Activated naive CD4-positive, alpha-beta T cell (primary cell): ENCODE results near the gene ARL6IP4.

Source experiments
- DNase-seq, 4 experiments: peaks; one replicate each; lab custom pipeline; 2025; lab: John Stamatoyannopoulos, UW

ARL6IP4 gene

DNA sequence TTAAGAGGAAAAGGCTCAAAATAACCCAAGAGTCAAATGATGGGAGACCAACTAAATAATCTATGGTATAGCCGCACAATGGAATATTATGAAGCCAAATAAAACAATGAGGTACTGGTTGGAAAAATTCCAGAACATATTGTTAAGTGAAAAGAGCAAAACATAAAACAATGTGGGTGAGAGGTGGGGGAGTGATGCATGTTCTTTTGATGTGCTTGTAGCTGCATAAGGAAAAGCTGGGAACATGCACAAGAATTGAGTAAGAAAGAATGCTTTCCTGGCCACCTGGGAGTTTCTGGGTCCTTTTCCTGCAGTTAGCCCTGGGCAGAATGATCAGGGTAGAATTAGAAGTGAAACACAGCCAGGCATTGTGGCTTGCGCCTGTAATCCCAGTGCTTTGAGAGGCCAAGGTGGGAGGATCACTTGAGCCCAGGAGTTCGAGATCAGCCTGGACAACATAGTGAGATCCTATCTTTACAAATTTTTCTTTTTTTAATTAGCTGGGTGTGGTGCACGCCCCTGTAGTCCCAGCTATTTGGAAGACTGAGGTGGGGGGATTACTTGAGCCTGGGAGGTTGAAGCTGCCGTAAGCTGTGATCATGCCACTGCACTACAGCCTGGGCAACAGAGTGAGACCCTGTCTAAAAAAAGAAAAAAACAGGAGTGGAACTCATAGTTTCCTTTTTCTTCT is 22.1 kb upstream of the ARL6IP4 start:
- DNase-seq, result no peak

DNA sequence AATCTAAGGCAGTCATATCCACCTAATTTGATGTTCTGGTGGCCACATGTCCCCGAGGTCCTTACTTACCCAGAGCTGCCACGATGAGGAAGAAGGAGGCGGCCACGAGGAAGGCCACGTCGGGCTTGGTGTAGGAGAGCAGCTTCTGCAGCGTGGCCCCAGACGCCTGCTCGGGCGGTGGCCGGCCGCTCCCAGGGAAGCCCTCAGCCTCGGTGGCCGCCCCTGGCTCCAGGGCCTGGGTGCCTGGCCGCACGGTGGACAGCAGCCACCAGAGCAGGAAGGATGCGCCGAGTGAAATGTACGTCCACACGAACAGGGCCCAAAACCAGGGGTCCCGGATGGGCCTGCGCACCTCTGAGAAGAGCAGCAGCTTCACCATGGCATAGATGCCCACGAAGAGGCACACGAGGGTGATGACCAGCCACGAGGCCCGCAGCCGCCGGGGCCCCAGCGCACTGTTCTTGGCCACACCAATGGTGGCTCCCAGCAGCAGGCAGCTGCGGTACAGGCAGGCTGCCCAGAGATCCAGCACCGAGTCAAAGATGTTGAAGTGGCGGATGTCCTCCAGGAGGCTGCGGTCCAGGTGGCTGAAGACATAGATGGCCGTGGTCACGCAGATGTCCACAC is 20.8 kb upstream of the ARL6IP4 start:
- DNase-seq, result no peak

DNA sequence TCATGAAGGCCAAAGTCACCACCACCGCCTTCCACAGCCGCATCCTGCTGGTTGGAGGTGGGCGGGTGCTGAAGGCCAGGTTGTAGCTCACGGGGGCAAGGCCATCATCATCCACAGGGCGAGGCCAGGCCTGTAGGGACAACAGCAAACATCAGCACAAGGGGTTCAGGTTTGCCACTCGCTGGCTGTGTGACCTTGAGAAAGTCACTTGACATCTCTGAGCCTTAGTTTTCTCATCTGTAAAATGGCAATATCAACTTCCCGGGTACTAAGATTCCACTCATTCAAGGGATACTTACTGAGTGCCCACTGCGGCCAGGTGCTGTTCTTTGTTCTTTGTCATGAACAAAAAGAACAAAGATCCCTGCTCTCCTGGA is 20.3 kb upstream of the ARL6IP4 start:
- DNase-seq, result no peak

DNA sequence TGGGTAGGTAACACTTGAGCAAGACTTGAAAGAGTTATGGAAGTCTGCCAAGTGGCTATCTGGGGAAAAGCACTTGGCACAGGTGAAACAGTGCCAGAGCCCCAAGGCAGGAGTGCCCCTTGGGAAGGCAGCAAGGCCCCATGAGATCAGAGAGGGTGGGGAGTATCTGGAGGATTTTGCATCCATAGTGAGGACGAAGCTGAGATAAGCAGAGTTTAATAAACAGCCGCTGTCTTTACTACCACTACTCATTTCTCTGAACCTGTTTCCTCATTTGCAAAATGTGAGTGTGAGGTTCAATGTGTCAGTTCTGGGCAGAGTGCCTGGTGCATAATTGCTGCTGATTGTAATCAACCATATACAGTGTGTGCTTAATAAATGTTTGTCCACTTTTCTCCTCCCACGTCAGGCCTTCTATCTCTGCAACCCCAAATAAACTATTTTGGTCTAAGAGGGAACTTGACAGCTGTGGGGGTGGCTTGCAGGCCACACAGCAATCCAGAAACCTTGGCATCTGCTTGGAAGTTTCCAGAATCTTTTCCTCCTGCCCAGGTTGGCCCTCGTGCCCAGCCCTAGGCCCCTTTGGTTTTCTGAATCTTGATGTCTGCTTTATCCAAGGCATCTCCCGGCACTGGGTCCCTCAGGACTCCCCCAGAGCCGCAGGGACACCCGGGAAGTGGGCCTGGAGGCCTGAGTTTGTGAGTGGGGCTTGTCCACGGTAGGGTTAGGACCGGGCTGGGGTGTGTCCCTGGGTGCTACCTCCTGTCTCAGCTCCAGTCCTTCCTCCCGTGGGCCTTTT is 18.8 kb upstream of the ARL6IP4 start:
- DNase-seq, result no peak

DNA sequence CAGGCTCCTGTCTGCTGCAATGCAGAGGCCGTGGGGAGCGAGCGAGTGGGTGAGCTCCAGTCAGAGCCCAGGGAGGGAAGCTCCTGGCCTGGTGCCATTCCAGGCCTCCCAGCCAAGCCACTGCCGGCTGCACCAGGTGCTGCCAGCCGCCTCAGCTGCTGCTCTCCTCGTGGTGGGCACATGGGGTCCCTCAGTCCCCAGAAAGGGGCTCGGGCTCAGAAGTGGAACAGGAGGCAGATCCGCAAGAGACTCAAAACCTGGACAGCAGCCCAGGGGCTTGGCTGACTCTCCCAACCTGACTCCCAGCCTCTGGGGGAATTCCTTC is 16.6 kb upstream of the ARL6IP4 start:
- DNase-seq, result no peak

DNA sequence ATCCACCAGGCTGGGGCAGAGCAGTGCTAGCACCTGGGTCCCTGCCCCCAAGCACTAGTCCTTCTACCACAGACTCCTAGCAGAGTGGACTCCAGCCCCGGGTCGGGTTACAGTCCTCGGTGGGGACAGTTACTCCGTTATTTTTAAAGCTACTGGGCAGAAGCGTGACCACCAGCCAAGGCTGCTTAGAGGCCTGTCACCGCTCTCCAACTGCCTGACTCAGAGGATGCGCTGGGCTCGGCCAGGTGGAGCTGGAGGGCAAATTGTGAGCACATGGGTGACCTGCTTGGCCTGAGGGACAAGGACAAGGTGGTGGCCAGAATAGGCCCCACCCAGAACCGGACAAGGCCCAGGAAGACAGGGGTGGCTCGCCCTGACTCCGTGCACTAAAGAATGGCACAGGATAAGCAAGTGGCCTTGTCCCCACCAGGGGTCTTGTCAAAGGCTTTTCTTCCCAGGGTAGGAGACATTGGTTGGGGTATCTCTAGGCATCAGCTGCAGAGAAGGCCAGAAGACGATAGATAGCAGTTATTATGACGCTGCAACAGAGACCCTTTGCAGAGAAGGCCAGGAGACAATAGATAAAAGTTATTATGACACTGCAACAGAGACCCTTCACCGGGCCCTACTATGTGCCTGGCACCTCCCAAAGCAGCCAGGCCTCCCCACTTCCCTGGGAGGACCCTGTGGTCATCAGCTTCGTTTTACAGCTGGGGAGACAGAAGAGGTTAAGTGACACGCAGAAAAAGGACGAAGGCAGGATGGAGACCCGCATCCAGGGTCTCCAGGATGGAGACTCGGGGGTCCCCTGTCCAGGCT is 15.8 kb upstream of the ARL6IP4 start:
- no peak for DNase-seq

DNA sequence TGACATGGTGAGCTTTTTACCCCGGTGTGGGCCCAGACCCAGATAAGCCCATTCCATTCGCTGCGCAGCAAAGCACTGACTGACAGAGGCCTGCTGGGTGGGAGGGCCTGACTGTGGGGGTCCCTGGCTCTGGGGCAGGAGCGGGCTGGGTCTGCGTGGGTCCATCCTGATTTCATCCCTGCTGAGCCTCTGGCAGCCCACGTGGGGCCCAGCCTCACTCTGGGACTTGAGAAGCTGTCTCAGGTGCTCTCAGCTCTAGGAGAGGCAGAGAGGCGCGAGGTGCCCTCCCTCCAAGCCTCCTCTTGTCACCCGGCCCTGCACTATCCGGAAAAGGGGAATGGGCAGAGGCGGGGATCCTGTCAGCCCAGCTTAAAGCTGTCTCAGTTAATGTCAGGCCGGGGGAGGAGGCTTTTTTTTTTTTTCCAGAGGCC is 15.1 kb upstream of the ARL6IP4 start:
- DNase-seq, result no peak

DNA sequence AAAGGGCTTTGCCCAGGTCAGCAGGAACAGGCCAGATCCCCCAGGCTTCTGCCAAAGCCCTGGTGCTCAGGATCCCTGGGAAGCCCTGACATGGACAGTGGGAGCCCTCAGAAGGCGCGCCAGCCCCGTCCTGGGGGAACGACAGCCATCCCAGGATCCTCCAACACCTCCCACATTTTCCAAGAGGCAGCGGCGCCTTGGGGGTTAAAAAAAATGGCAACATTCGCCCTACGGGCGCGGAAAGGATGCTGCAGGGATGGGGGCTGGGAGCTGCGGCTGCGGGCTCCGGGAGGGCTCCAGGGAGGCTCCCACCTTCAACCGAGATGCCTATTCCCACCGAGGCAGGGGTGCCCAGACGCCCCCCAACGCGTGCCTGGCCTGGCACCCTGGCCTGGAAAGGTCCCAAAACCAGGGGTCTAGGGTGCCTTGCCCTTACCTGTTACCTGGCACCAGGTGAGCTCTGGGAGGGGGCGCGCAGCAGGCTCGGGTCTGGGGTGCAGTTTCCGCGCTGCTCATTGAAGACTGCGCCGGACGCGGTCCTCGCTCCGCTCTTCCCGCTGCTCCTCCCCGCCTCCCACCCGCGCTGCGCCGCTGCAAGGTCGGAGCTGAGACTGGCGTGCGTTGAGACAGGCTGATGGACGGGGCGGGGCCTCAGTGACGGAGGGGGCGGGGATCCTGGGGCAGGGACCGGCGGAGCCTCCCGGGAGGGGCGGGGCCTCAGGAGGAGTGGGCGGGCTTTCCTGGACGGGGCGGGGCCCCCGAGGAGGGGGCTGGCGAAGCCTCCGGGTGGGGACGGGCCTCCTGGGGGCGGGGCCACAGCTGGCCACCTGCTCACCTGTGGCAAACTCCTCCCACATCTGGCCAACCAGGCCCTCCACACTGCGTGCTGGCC is 14.4 kb upstream of the ARL6IP4 start, which contains the start of gene ABCB9:
ABCB9 (minus strand) TSS at position 613 of the 892 bp plus-strand sequence. CDS start 6,228 bp downstream, outside the sequence.
- peak; percentile 66 to 94 (median 92) for DNase-seq

DNA sequence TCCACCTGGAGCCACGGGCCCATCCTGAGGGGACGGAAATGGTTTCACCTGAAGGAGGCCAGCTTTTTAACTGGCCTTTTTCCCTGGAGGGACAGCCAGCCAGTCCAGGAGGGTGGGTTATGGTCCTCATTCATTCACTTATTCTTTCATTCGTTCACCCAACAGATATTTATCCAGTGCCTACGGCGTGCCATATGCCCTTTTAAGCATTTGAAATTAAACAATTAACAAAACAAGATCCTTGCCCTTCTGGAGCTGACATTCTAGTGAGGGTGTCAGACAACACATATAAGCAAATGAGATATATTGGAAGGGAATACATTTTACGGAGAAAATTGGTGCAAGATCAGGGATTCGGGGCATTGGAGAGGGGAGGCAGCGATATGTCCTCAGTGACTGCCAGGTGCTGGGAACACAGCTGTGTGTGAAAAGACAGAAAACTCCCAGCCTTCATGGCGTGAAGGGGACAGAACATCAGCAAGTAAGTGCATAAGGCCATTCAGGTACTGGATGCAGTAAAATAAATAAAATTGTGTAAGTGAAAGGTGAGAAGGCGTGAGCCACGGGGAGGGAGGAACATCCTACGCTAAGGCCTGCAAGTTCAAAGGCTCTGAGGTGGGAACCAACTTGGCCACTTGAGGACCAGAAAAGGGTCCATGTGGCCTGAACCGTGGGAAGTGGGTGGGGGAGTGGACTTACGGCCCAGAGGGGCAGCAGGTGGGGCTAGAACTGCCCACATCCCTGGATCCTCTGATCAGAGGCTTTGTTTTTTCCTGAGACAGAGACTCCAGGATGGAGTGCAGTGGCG is 13.5 kb upstream of the ARL6IP4 start:
- no peak for DNase-seq

DNA sequence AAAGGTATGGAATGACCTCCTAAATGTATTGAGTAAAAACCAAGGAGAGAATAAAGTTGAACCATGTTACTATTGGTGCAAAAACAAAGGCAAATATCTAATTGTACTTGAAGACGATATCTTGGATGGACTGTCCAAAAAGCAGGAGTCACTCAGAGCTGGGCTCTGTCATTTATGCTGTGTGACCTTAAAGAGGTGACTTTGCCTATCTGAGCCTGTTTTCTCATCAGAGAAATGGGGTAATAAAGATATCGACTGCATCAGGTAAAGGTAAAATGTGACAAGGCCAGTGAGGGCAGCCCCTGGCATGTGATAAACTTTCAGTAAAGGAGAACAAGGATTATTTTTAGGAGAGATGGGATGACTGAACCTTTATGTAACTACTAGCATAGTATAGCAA is 12.4 kb upstream of the ARL6IP4 start:
- DNase-seq, result no peak

DNA sequence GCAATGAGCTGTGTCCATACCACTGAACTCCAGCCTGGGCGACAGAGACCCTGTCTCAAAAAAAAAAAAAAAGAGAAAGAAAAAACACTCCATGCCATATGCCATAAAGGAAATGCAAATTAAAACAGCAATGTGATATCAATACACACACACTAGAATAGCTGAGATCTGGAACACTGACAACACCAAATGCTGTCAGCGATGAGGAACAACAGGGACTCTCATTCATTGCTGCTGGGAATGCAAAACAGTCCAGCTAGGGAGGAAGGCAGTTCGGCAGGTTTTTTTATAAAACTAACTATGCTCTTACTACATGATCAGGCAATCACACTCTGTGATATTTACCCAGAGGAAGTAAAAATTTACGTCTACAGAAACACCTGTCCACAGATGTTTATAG is 10.8 kb upstream of the ARL6IP4 start:
- no peak for DNase-seq

DNA sequence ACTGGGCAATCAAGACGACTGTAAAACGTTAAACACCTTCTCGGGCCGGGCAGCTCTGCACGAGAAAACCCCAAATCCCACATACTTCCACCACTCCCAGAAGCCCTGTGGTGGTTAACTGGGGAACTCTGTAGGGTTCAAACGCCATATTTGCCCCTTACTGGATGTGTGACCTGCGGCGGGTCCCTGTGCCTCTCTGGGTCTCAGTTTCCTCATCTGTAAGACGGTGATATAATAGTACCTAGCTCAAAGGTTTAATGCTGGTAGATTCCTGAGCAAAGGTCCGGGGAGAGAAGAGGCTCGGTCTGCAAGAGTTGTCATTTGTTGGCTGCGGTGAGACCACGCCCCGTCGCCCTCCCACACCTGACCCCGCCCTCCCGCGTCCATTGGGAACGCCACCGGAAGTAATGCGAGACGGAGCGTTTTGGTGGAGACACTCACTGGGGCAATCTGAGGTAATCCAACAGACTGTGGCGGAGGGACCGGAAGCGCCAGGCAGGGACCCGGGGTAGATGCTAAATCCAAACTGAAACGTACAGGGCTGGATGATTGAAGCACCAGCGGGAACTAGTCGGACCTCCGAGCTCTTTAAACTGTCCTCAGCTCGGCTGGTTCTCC is 6.1 kb upstream of the ARL6IP4 start:
- DNase-seq, result peak; percentile 92 to 98 (median 98)

DNA sequence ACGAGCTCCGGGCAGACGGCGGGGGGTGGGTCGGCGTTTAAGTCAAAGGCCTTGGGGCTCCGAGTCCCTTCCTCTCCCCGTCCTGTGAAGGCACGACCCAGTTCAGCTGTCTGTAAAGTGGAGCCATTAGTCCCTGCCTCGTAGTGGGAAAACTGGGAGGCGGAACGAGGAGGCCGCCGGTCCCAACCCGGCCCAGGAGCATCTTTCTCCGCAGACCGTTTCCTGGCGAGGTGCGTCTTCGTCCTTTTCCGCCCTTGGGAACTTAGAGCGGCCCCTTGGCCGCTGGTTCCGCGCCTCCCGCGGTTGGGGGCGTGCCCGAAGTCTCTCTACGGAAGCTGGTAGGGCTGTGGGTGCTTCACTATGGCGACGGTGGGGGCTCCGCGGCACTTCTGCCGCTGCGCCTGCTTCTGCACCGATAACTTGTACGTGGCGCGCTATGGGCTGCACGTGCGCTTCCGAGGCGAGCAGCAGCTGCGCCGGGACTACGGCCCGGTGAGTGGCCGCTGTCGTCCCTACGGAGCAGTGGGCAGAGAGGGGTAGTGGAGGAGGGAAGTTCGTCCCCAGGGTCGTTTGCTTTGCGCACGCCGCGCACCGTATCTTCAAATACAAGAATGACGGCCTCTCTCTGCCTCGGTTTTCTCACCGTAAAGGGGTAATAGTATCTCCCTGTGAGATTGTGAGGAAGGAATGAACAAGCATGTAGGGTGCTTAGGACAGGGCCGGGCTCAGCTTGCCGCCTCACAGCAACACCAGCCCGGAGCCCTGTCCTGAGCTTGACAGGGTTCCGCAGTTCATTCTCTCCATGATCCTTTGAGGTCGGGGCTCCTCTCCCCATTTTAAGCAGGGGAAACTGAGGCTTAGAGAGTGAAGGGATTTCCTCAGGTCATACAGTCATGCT is 5.3 kb upstream of the ARL6IP4 start, which contains the start of gene OGFOD2:
OGFOD2 (plus strand) TSS at position 353 of the 898 bp plus-strand sequence; CDS start at position 361, 8 bp downstream.
- peak; percentile 71 to 92 (median 87) for DNase-seq

DNA sequence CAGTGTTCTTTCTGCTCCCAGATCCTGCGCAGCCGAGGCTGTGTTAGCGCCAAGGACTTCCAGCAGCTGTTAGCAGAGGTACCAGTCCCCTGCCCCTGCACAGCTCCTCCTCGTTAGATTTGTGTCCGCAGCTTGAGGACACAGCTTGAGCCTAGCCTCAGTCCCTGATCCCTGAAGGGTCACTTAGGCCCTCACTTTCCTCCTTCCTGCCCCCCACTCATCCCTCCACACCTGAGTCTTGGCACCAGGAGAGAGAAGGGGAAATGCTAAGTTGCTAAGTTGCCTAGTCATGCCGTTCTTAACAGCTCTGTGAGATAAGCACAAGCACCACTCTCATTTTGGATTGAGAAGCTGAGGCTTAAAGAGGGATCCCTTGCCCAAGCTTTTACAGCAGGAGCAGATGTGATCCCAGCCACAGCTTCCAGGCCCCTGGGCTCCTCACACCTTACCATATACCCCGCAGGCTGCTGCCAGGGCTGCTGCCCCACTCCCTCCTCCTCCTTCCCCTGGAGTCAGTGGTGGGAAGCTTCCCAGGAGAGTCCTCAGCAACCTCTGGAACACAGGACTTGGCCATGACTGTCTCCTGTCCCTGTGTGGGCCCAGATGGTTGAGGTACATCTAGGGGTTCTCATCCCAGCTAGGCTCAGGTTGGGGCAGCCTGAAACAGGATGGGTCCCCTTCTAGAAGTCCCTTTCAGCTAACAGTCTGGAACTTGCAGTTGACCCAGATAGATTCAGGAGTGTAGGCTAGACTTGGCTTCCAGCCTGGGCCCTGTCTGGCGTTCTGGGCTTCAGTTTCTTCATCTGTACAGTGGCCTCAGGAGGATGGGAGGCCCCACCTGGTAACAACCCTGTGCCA is 4.5 kb upstream of the ARL6IP4 start:
- DNase-seq, result no peak

DNA sequence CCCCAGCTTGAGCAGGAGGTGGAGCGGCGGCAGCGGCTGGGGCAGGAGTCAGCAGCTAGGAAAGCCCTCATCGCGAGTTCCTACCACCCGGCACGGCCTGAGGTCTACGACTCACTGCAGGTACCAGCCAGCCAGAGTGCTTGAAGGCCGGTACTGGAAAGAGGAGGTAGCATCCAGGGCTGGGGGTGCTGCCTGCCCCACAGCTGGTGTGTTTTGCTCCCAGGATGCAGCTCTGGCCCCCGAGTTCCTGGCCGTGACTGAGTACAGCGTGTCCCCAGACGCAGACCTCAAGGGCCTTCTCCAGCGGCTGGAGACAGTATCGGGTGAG is 3.9 kb upstream of the ARL6IP4 start:
- no peak for DNase-seq

DNA sequence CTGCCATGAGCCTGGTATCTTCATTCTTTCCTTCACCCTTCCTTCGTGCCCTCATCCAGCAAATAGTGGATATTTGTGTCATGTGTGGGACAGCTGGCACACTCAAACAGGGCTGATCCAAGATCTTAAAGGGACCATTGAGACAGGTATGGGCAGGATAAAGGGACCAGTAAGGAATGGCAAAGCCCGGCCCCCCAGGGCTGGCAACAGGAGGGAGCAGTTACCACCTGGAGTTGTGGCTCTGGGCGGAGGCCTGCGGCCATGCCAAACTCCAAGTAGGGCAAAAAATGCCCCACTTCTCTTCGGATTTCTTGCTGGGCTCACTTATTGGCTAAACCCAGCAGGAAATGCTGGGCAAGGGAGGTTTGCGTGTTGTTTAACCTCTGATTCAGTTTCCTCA is 3.3 kb upstream of the ARL6IP4 start:
- no peak for DNase-seq

DNA sequence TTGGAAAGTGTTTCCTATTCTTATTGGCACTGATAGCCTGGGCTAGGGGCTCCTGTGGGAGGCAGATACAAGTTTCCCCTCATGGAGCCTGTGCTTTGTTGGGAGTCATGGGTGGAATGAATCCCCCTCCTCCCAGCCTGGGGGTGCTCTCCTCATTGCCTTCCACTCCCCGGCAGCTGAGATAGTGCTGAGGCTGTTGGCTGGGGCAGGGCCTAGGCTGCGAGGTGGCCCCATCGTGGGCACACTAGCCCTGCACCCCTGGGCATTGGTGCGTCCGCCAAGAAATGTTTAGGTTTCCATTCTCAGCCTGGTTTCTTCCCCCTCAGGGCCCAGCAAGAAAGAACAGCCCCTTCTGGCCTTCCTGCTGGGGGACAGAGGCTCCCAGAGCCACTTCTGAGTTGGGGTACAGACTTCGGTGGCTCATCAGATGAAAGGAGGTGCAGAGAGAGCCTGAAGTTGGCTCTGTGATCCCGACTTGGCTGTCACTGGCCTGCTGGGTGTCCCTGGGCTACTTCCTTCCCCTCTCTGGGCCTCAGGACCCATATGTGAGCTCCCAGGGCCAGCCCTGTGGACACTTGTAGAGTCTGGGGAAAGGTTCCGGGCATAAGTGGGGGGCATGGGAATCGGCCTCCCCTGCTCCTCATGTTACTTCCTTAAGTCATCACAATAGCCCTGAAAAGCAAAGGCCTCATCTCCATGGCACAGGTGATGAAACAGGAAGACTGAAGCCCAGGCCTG is 2.7 kb upstream of the ARL6IP4 start:
- no peak for DNase-seq
